ENCODE results near the gene NAV1.

GRCh38 chr1:201503397-201504176 lies 35.3 kb upstream of the NAV1 start:
- TF ChIP-seq CTCF (IDR thresholded peaks at IDR 0.05) (no peak), POLR2A (IDR thresholded peaks at IDR 0.05) (no peak)

All from suprapubic skin (tissue), 3 donors.